H1 (cell line): ENCODE results near the gene ANKRD17. TPM values are rescaled to one million over a fixed set of nuclear protein-coding genes. Genes with fewer than 3 reads are reported as not detected.
A peak's percentile ranks its signal among the peaks of the same experiment; 100 is the strongest.
"Not testable (repeated sequence)": the region's sequence is repeated elsewhere in the genome, so short reads cannot be mapped to it uniquely, and the experiment has no call there.

Source experiments
- CTCF ChIA-PET: fragments of 300-600 bp; sonication (Branson Sonifier 250); formaldehyde crosslinking; loops from one replicate; lab custom pipeline; 2021; ENCODE audit not compliant: partially characterized antibody; lab: Charles Lee
- POLR2A ChIA-PET: fragments of 300-600 bp; sonication (Branson Sonifier 250); formaldehyde crosslinking; loops from one replicate; lab custom pipeline; 2021; ENCODE audit warnings: inconsistent platforms; ENCODE audit not compliant: partially characterized antibody; lab: Charles Lee
- DNase-seq, 2 experiments: peaks; one replicate each; pipeline versions ENCODE4 v3.0.0 to v3.0.0-alpha.2; 2010 to 2022; ENCODE audit warnings: low spot score in 2 of 2, low read depth in 1 of 2, mixed read lengths in 1 of 2
- FAIRE-seq: peaks from 2 replicates; lab custom pipeline; 2011; peaks lifted over from hg19 to GRCh38; lab: Jason Lieb, UNC
- H2AFZ ChIP-seq: 2 replicates; pipeline ENCODE4 v1.8.1; 2012; ENCODE audit warnings: low read length, inconsistent platforms
- H2AK5ac ChIP-seq: 2 replicates; pipeline ENCODE4 v1.6.1; 2013; ENCODE audit warnings: low read depth, low read length
- H2BK120ac ChIP-seq: replicated peaks from 2 replicates; pipeline ENCODE3; 2013; ENCODE audit warnings: low read depth, low read length, inconsistent platforms
- H2BK12ac ChIP-seq: 2 replicates; pipeline ENCODE4 v1.6.1; 2013; ENCODE audit warnings: low read depth, low read length
- H2BK15ac ChIP-seq: 2 replicates; pipeline ENCODE4 v1.6.1; 2013; ENCODE audit warnings: low read length
- H2BK20ac ChIP-seq: 2 replicates; pipeline ENCODE4 v1.6.1; 2013; ENCODE audit warnings: low read length
- H2BK5ac ChIP-seq: 2 replicates; pipeline ENCODE4 v1.6.1; 2013; ENCODE audit warnings: low read depth, low read length
- H3K14ac ChIP-seq: 2 replicates; pipeline ENCODE4 v1.6.1; 2013; ENCODE audit warnings: inconsistent platforms; ENCODE audit not compliant: insufficient read length
- H3K18ac ChIP-seq: 2 replicates; pipeline ENCODE4 v1.6.1; 2013; ENCODE audit warnings: low read length; ENCODE audit errors: extremely low read depth
- H3K23ac ChIP-seq: 2 replicates; pipeline ENCODE4 v1.6.1; 2013; ENCODE audit warnings: inconsistent platforms; ENCODE audit not compliant: insufficient read length
- H3K23me2 ChIP-seq: 2 replicates; pipeline ENCODE4 v1.6.1; 2013; ENCODE audit warnings: low read depth, low read length
- H3K27ac ChIP-seq: 2 replicates; pipeline ENCODE4 v1.6.1; 2011; ENCODE audit warnings: low read depth, low read length, inconsistent platforms
- H3K27me3 ChIP-seq, 4 experiments: replicated peaks in 1 of 4; 1 replicate in 1 of 4; 2 replicates in 3 of 4; pipeline versions ENCODE4 v1.6.1 to v1.8.1; 2011 to 2013; ENCODE audit warnings: low read length in 3 of 4, mild to moderate bottlenecking in 3 of 4, inconsistent platforms in 2 of 4, mixed read lengths in 2 of 4, moderate library complexity in 1 of 4; ENCODE audit not compliant: control insufficient read depth in 3 of 4, insufficient read depth in 3 of 4; ENCODE audit errors: extremely low read depth in 1 of 4
- H3K36me3 ChIP-seq, 4 experiments: 2 replicates each; pipeline versions ENCODE4 v1.6.1 to v1.8.1; 2011 to 2013; ENCODE audit warnings: mild to moderate bottlenecking in 4 of 4, low read length in 3 of 4, moderate library complexity in 2 of 4, control low read depth in 1 of 4, inconsistent platforms in 1 of 4; ENCODE audit not compliant: insufficient read depth in 4 of 4, control insufficient read depth in 2 of 4
- H3K4ac ChIP-seq: replicated peaks from 2 replicates; pipeline ENCODE3; 2013; ENCODE audit warnings: low read length, low read depth, mixed read lengths, inconsistent platforms; ENCODE audit not compliant: insufficient read length
- H3K4me1 ChIP-seq, 4 experiments: replicated peaks in 1 of 4; 1 replicate in 1 of 4; 2 replicates in 3 of 4; pipeline versions ENCODE4 v1.6.1 to v1.8.1; 2011 to 2013; ENCODE audit warnings: low read length in 3 of 4, inconsistent platforms in 2 of 4, mixed read lengths in 1 of 4; ENCODE audit not compliant: insufficient read depth in 4 of 4, control insufficient read depth in 3 of 4
- H3K4me2 ChIP-seq, 2 experiments: 2 replicates each; pipeline versions ENCODE4 v1.6.1 to v1.8.1; 2011 to 2013; ENCODE audit warnings: low read depth in 2 of 2, low read length in 2 of 2, control low read depth in 1 of 2, inconsistent platforms in 1 of 2, mild to moderate bottlenecking in 1 of 2; ENCODE audit not compliant: insufficient read depth in 1 of 2
- H3K4me3 ChIP-seq, 4 experiments: fragments of 200-600, 300-600 bp in 1 of 4; sonication (generic), shearing (Covaris generic), sonication (Bioruptor Twin) in 1 of 4; 2 replicates each; pipeline versions ENCODE4 v1.5.1 to v1.8.1; 2011 to 2016; ENCODE audit warnings: low read length in 4 of 4, low read depth in 3 of 4, control low read depth in 2 of 4, inconsistent platforms in 2 of 4, mild to moderate bottlenecking in 2 of 4, mixed read lengths in 1 of 4, moderate library complexity in 1 of 4; ENCODE audit not compliant: insufficient read depth in 2 of 4; ENCODE audit errors: extremely low read depth in 1 of 4
- H3K56ac ChIP-seq: replicated peaks from 2 replicates; pipeline ENCODE3; 2013; ENCODE audit warnings: low read depth, mild to moderate bottlenecking, mixed read lengths, low read length, inconsistent platforms; ENCODE audit not compliant: insufficient read length
- H3K79me1 ChIP-seq: 2 replicates; pipeline ENCODE4 v1.6.1; 2013; ENCODE audit warnings: low read depth, low read length, control low read depth
- H3K79me2 ChIP-seq, 2 experiments: 2 replicates each; pipeline versions ENCODE4 v1.6.1 to v1.8.1; 2012 to 2013; ENCODE audit warnings: low read length in 2 of 2, mild to moderate bottlenecking in 2 of 2, inconsistent platforms in 1 of 2; ENCODE audit not compliant: insufficient read depth in 2 of 2, control insufficient read depth in 1 of 2
- H3K9ac ChIP-seq, 4 experiments: replicated peaks in 1 of 4; 1 replicate in 1 of 4; 2 replicates in 3 of 4; pipeline versions ENCODE4 v1.6.1 to v1.8.1; 2011 to 2013; ENCODE audit warnings: low read depth in 3 of 4, low read length in 3 of 4, control low read depth in 2 of 4, mild to moderate bottlenecking in 2 of 4, moderate library complexity in 2 of 4, inconsistent platforms in 1 of 4; ENCODE audit errors: extremely low read depth in 1 of 4
- H3K9me3 ChIP-seq, 2 experiments: 2 replicates each; pipeline versions ENCODE4 v1.6.1 to v1.8.1; 2012 to 2013; ENCODE audit warnings: mild to moderate bottlenecking in 2 of 2, moderate library complexity in 2 of 2, control low read depth in 1 of 2, inconsistent platforms in 1 of 2, low read depth in 1 of 2, low read length in 1 of 2, mixed read lengths in 1 of 2; ENCODE audit not compliant: insufficient read depth in 2 of 2
- H4K20me1 ChIP-seq, 2 experiments: replicated peaks in 1 of 2; 2 replicates each; pipeline versions ENCODE3 to v1.8.1; 2011 to 2013; ENCODE audit warnings: inconsistent platforms in 2 of 2, low read length in 2 of 2, mild to moderate bottlenecking in 1 of 2; ENCODE audit not compliant: insufficient read depth in 2 of 2, control insufficient read depth in 1 of 2
- H4K5ac ChIP-seq: 2 replicates; pipeline ENCODE4 v1.6.1; 2013; ENCODE audit warnings: low read length, low read depth, mixed read lengths, inconsistent platforms; ENCODE audit not compliant: insufficient read length
- H4K8ac ChIP-seq: 2 replicates; pipeline ENCODE4 v1.8.0; 2013; ENCODE audit warnings: mild to moderate bottlenecking, moderate library complexity, low read length, inconsistent platforms; ENCODE audit not compliant: insufficient read depth; ENCODE audit errors: extremely low read depth
- H4K91ac ChIP-seq: replicated peaks from 2 replicates; pipeline ENCODE3; 2013; ENCODE audit warnings: low read length, mixed read lengths, inconsistent platforms; ENCODE audit not compliant: insufficient read length
- WGBS, 2 experiments: shearing (Covaris generic) in 1 of 2; methylation state at CpG; one replicate each; pipeline versions ENCODE4 v1.1.6 to v1.1.7; 2013 to 2015; ENCODE audit warnings: low lambda C conversion rate in 2 of 2, mixed read lengths in 2 of 2, inconsistent platforms in 1 of 2, low coverage in 1 of 2, missing lambda C conversion rate in 1 of 2; ENCODE audit not compliant: insufficient replicate concordance in 2 of 2, insufficient coverage in 1 of 2, insufficient read length in 1 of 2; ENCODE audit errors: extremely low coverage in 1 of 2, missing lambda C conversion rate in 1 of 2; 5-methylcytosine and 5-hydroxymethylcytosine counted together
- polyA plus RNA-seq, 7 experiments: library from polyadenylated mRNA; depleted of rRNA in 3 of 7; stranded (reverse) in 5 of 7; unstranded in 2 of 7; fragments of >200 nt in 5 of 7; fragments of 200-250 nt in 2 of 7; gene quantifications; 1 replicate in 5 of 7; 2 replicates in 1 of 7; 4 replicates in 1 of 7; pipeline versions ENCODE4 v1.2.1 to v1.2.3, GENCODE V29; 2011 to 2013; ENCODE audit warnings: missing spikeins in 2 of 7, mixed read lengths in 2 of 7
- total RNA-seq: library from RNA; stranded (reverse); fragmentation: NEBNext Ultra II Directional; extraction: Animal tissue kit (Norgen Biotek cat#: 25700); gene quantifications from 2 replicates; pipeline ENCODE4 v1.2.1, GENCODE V29; 2021

Gene ANKRD17
- total and polyA plus RNA-seq, 2 of the 8 experiments (the other 6 are each of a cell fraction or from before 2014, with no cell fraction given), result 42.4 to 93.7 TPM

GRCh38 chr4:73255847-73256246 lies 2.8 kb downstream of the ANKRD17 start:
- CTCF ChIA-PET, result interaction anchor here (0.7 to 1.9 kb wide), 4 partner anchors 19 to 736 kb away, joined by 3 to 7 read pairs (median 3); no protein-coding TSS in a partner anchor

More at GRCh38 chr4:73255847-73256246, 2.8 kb downstream of the ANKRD17 start:
- not testable (repeated sequence) for H3K79me1 ChIP-seq, H3K9me3 ChIP-seq, H3K23me2 ChIP-seq, H4K8ac ChIP-seq, H2BK12ac ChIP-seq, H2BK20ac ChIP-seq, H3K56ac ChIP-seq, DNase-seq, H3K27ac ChIP-seq, H2BK15ac ChIP-seq, H2BK5ac ChIP-seq, H3K27me3 ChIP-seq, FAIRE-seq, H3K14ac ChIP-seq, H3K4me1 ChIP-seq, H2BK120ac ChIP-seq, H2AK5ac ChIP-seq, H3K18ac ChIP-seq, H4K5ac ChIP-seq, H3K4ac ChIP-seq, H3K9ac ChIP-seq, H2AFZ ChIP-seq, H4K91ac ChIP-seq, H3K23ac ChIP-seq
- Histone ChIP-seq H3K36me3 (peaks cover 0 to 21% (median 0%) of the 10 kb centered on the region in 4 experiments; a peak in 2 of 8 replicates), H3K79me2 (peaks cover 22 to 92% of the 10 kb centered on the region in 2 experiments), H4K20me1 (peaks cover 5 to 15% of the 10 kb centered on the region in 2 experiments), H3K4me3 (peak overlapping the region in 1 of 4 experiments; percentile 100; a peak in 2 of 8 replicates), H3K4me2 (peak overlapping the region; percentile 80 to 85)
- POLR2A ChIA-PET, result interaction anchor here (4.3 kb wide), 1 partner anchor 11 kb away, joined by 17 read pairs; no protein-coding TSS in a partner anchor
- WGBS, 2 experiments, result 98% methylated on average over 8 of the region's 8 CpGs; no CpG with 5 or more reads in 1 of the 2 experiments
